Keratinocyte (primary cell): ENCODE results near the gene DPM1. TPM values are rescaled to one million over a fixed set of nuclear protein-coding genes. Genes with fewer than 3 reads are reported as not detected.
A peak's percentile ranks its signal among the peaks of the same experiment; 100 is the strongest.

ENCODE experiments used
- DNase-seq: peaks from one replicate; pipeline ENCODE4 v3.0.0-alpha.2; 2011; ENCODE audit warnings: low read depth, missing footprints, low spot score
- FAIRE-seq: peaks from 2 replicates; lab custom pipeline; 2011; peaks lifted over from hg19 to GRCh38; lab: Jason Lieb, UNC
- H2AFZ ChIP-seq: 2 replicates; pipeline ENCODE4 v1.6.0; 2012; ENCODE audit warnings: low read length, control low read depth, inconsistent platforms; ENCODE audit not compliant: control insufficient read depth
- H3K27ac ChIP-seq: 2 replicates; pipeline ENCODE4 v1.5.1; 2011; ENCODE audit warnings: low read length; ENCODE audit not compliant: control insufficient read depth, insufficient read depth
- H3K27me3 ChIP-seq: 3 replicates; pipeline ENCODE4 v1.6.0; 2011; ENCODE audit warnings: low read length; ENCODE audit not compliant: control insufficient read depth, insufficient read depth; ENCODE audit errors: extremely low read depth
- H3K36me3 ChIP-seq, 2 experiments: 2 replicates in 1 of 2; 3 replicates in 1 of 2; pipeline ENCODE4 v1.5.1; 2011; ENCODE audit warnings: low read length in 2 of 2, mild to moderate bottlenecking in 1 of 2; ENCODE audit not compliant: control insufficient read depth in 2 of 2, insufficient read depth in 2 of 2; ENCODE audit errors: extremely low read depth in 1 of 2
- H3K4me1 ChIP-seq: 3 replicates; pipeline ENCODE4 v1.5.1; 2011; ENCODE audit warnings: low read length; ENCODE audit not compliant: control insufficient read depth, insufficient read depth; ENCODE audit errors: extremely low read depth
- H3K4me2 ChIP-seq: 3 replicates; pipeline ENCODE4 v1.6.0; 2011; ENCODE audit warnings: low read depth, low read length; ENCODE audit not compliant: control insufficient read depth, insufficient read depth; ENCODE audit errors: extremely low read depth
- H3K4me3 ChIP-seq, 3 experiments: fragments of 200-600 bp in 1 of 3; sonication (generic) in 1 of 3; 2 replicates in 2 of 3; 3 replicates in 1 of 3; pipeline ENCODE4 v1.5.1; 2011 to 2016; ENCODE audit warnings: low read length in 3 of 3, mild to moderate bottlenecking in 3 of 3, control low read depth in 2 of 3, inconsistent platforms in 1 of 3, low read depth in 1 of 3, mixed read lengths in 1 of 3, mixed run types in 1 of 3, moderate library complexity in 1 of 3; ENCODE audit not compliant: control insufficient read depth in 2 of 3, insufficient read depth in 2 of 3; ENCODE audit errors: extremely low read depth in 1 of 3
- H3K79me2 ChIP-seq: 2 replicates; pipeline ENCODE4 v1.6.0; 2012; ENCODE audit warnings: low read length; ENCODE audit not compliant: control insufficient read depth, insufficient read depth
- H3K9ac ChIP-seq: 3 replicates; pipeline ENCODE4 v1.6.0; 2011; ENCODE audit warnings: low read length; ENCODE audit not compliant: control insufficient read depth, insufficient read depth; ENCODE audit errors: extremely low read depth
- H3K9me1 ChIP-seq: 3 replicates; pipeline ENCODE4 v1.6.0; 2011; ENCODE audit warnings: low read length; ENCODE audit not compliant: control insufficient read depth, insufficient read depth; ENCODE audit errors: extremely low read depth
- H3K9me3 ChIP-seq: 2 replicates; pipeline ENCODE4 v1.5.1; 2012; ENCODE audit warnings: low read depth, low read length; ENCODE audit not compliant: control insufficient read depth
- H4K20me1 ChIP-seq: 3 replicates; pipeline ENCODE4 v1.6.0; 2011; ENCODE audit warnings: low read length; ENCODE audit not compliant: control insufficient read depth, insufficient read depth; ENCODE audit errors: extremely low read depth
- EZH2 ChIP-seq: IDR thresholded peaks from one replicate; pipeline ENCODE4 v1.6.1; 2012; ENCODE audit warnings: inconsistent platforms, mild to moderate bottlenecking, low read length, moderate library complexity
- dilution Hi-C: fragments of 300-500 bp; cut with MboI; formaldehyde crosslinking; loops from one replicate; pipeline ENCODE4 v1.7.0; 2020; ENCODE audit warnings: low sequenced_read_pairs; ENCODE audit not compliant: extremely low pct_ligation_motif_present
- polyA plus RNA-seq, 5 experiments: library from polyadenylated mRNA; depleted of rRNA in 3 of 5; stranded (reverse) in 3 of 5; stranded (forward) in 1 of 5; unstranded in 1 of 5; fragments of >200 nt; gene quantifications; 1 replicate in 1 of 5; 2 replicates in 3 of 5; 3 replicates in 1 of 5; pipeline versions ENCODE4 v1.2.1 to v1.2.3, GENCODE V29; 2011 to 2012; ENCODE audit warnings: missing spikeins in 2 of 5, low read depth in 1 of 5, low replicate concordance in 1 of 5
- TF ChIP-seq, protein P1 (sequence below), 3 experiments: IDR thresholded peaks in 1 of 3; conservative IDR thresholded peaks in 1 of 3; optimal IDR thresholded peaks in 1 of 3; 2 replicates in 2 of 3; 3 replicates in 1 of 3; pipeline versions ENCODE3 to v1.5.1; 2011; ENCODE audit warnings: low read length in 3 of 3, mild to moderate bottlenecking in 3 of 3, moderate library complexity in 2 of 3, control low read depth in 1 of 3, inconsistent platforms in 1 of 3; ENCODE audit not compliant: insufficient read depth in 2 of 3; ENCODE audit errors: extremely low read depth in 1 of 3

DPM1 gene
- polyA plus RNA-seq, 1 donor (not counting 4 experiments of a cell fraction or from before 2014, with no cell fraction given): 99.4 TPM

DNA sequence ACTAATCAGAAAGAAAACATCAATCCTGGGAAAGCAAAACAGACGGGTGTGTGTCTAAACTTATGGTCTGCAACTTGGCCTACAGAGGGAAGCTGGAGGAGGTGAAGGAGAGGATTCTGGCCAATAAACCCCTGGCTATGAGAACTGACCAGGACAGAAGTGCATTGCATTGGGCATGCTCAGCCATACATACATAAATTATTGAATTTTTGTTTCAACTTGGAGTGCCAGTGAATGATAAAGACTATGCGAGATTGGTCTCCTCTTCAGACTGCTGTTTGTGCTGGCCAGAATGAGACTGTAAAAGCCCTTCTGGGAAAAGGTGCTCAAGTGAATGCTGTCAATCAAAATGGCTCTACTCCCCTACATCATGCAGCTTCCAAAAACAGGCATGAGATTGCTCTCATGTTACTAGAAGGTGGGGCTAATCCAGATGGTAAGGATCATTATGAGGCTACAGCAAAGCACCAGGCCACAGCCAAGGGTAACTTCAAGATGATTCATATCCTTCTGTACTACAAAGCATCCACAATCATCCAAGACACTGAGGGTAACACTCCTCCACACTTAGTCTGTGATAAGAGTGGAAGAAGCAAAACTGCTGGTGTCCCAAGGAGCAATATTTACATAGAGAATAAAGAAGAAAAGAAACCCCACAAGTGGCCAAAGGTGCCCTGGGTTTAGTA lies 44.5 kb downstream of the DPM1 start:
- dilution Hi-C loops: no loop called here
- no peak overlapping the region for H2AFZ ChIP-seq
- TF ChIP-seq, protein P1, sequence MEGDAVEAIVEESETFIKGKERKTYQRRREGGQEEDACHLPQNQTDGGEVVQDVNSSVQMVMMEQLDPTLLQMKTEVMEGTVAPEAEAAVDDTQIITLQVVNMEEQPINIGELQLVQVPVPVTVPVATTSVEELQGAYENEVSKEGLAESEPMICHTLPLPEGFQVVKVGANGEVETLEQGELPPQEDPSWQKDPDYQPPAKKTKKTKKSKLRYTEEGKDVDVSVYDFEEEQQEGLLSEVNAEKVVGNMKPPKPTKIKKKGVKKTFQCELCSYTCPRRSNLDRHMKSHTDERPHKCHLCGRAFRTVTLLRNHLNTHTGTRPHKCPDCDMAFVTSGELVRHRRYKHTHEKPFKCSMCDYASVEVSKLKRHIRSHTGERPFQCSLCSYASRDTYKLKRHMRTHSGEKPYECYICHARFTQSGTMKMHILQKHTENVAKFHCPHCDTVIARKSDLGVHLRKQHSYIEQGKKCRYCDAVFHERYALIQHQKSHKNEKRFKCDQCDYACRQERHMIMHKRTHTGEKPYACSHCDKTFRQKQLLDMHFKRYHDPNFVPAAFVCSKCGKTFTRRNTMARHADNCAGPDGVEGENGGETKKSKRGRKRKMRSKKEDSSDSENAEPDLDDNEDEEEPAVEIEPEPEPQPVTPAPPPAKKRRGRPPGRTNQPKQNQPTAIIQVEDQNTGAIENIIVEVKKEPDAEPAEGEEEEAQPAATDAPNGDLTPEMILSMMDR (optimal IDR thresholded peaks at IDR 0.05 in 1 of 3, IDR thresholded peaks at IDR 0.05 in 1 of 3, conservative IDR thresholded peaks at IDR 0.05 in 1 of 3; ENCODE audit: extremely low read depth in 1 of 3, insufficient read depth in 2 of 3, low read length in 3 of 3): no peak
- no peak for TF ChIP-seq EZH2
- H3K36me3 ChIP-seq: peaks cover 8 to 14% of the 10 kb centered on the region in 2 experiments
- H3K79me2 ChIP-seq: peaks cover 97% of the 10 kb centered on the region
- no peak overlapping the region for H3K4me3 ChIP-seq
- DNase-seq (no peak), FAIRE-seq (peak; percentile 41)
- peaks cover 5% of the 10 kb centered on the region for H3K9me1 ChIP-seq
- H3K4me1 ChIP-seq: peaks cover 47% of the 10 kb centered on the region
- H3K9me3 ChIP-seq: no peaks in the 10 kb centered on the region
- peaks cover 17% of the 10 kb centered on the region for H4K20me1 ChIP-seq
- no peak overlapping the region for H3K9ac ChIP-seq
- H3K4me2 ChIP-seq: peak overlapping the region; percentile 41
- H3K27me3 ChIP-seq: no peaks in the 10 kb centered on the region
- peak overlapping the region; percentile 29 for H3K27ac ChIP-seq

DNA sequence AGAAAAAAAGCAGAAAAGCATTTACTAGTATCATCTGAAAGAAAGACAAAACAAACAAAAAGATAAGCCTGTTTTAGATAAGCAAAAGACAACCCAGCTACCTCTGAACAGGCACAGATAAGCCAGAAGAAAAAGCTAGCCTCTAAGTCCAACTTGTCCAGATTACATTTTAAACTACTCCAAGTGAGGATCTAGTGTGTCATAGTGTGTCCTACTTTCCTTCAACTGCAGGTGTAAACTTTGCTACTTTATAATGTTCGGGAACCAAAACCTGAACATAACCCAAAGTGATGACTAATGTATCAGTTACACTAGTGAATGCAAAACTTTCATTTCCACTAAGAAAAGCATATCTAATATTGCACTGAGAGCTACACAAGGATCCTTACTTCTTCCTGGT lies 46.6 kb downstream of the DPM1 start:
- H4K20me1 ChIP-seq: peaks cover 18% of the 10 kb centered on the region
- no peak for DNase-seq
- no peak overlapping the region for H3K27ac ChIP-seq
- no peak overlapping the region for H3K4me2 ChIP-seq
- no peaks in the 10 kb centered on the region for H3K9me3 ChIP-seq
- dilution Hi-C loops: no loop called here
- peaks cover 9% of the 10 kb centered on the region in 2 experiments for H3K36me3 ChIP-seq
- TF ChIP-seq EZH2: no peak
- no peak overlapping the region for H3K4me3 ChIP-seq
- H2AFZ ChIP-seq: no peak overlapping the region
- no peak for FAIRE-seq
- no peaks in the 10 kb centered on the region for H3K27me3 ChIP-seq
- H3K79me2 ChIP-seq: peaks cover 96% of the 10 kb centered on the region
- H3K9me1 ChIP-seq: peaks cover 5% of the 10 kb centered on the region
- H3K4me1 ChIP-seq: peaks cover 34% of the 10 kb centered on the region
- no peak overlapping the region for H3K9ac ChIP-seq
